MG63 (cell line): ENCODE results near the gene TM4SF4. TPM values are rescaled to one million over a fixed set of nuclear protein-coding genes. Genes with fewer than 3 reads are reported as not detected.
A peak's percentile ranks its signal among the peaks of the same experiment; 100 is the strongest.

Source experiments
- DNase-seq: peaks from one replicate; pipeline ENCODE4 v3.0.0-alpha.2; 2020
- H3K27me3 ChIP-seq: fragments of 250-450 bp; sonication (Bioruptor Pico); 2 replicates; pipeline ENCODE4 v1.5.1; 2020; ENCODE audit warnings: mild to moderate bottlenecking, moderate library complexity
- H3K36me3 ChIP-seq: fragments of 250-450 bp; sonication (Bioruptor Pico); 2 replicates; pipeline ENCODE4 v1.5.1; 2020; ENCODE audit warnings: mild to moderate bottlenecking, moderate library complexity
- H3K4me3 ChIP-seq: fragments of 250-450 bp; sonication (Bioruptor Pico); 2 replicates; pipeline ENCODE4 v1.5.1; 2020; ENCODE audit warnings: mild to moderate bottlenecking, moderate library complexity
- H3K9me3 ChIP-seq: fragments of 250-450 bp; sonication (Bioruptor Pico); 2 replicates; pipeline ENCODE4 v1.5.1; 2020; ENCODE audit warnings: mild to moderate bottlenecking, moderate library complexity
- total RNA-seq: library from RNA; depleted of rRNA; stranded (reverse); fragments of >200 nt; shearing (Covaris generic); gene quantifications from 2 replicates; pipeline ENCODE4 v1.2.3, GENCODE V29; 2014; ENCODE audit warnings: low replicate concordance

The TM4SF4 gene
- total RNA-seq, 1 experiment from 2014 or later, result not detected

DNA sequence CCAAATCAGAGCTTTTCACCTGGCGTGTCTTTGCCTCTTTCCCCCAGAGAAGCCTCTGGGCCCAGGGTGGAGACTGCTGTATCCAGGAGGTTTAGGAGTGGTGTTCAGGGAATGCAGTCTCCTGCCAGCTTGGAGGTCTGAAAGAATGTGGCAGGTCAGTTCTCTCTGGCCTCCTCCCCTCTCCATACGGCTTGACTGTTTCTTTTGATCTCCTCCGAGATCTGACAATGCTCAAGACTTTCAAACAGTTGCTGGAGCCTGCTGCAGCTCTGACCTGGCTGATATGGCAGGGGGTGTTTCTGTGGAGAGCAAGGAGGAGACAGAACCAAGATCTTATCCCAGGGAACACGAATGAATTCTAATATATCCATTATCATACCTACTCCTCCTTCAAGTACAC, 24.7 kb upstream of the TM4SF4 start:
- H3K4me3 ChIP-seq, result no peak overlapping the region
- no peaks in the 10 kb centered on the region for H3K27me3 ChIP-seq
- no peaks in the 10 kb centered on the region for H3K36me3 ChIP-seq
- DNase-seq, result peak; percentile 23
- peaks cover 25% of the 10 kb centered on the region for H3K9me3 ChIP-seq

- H3K4me3 ChIP-seq, result no peak overlapping the region
- H3K27me3 ChIP-seq, result no peaks in the 10 kb centered on the region
- peaks cover 25% of the 10 kb centered on the region for H3K9me3 ChIP-seq
- H3K36me3 ChIP-seq, result no peaks in the 10 kb centered on the region
- DNase-seq, result no peak
Observed at GRCh38 chr3:149450281-149450680, 24.2 kb upstream of the TM4SF4 start.

DNA sequence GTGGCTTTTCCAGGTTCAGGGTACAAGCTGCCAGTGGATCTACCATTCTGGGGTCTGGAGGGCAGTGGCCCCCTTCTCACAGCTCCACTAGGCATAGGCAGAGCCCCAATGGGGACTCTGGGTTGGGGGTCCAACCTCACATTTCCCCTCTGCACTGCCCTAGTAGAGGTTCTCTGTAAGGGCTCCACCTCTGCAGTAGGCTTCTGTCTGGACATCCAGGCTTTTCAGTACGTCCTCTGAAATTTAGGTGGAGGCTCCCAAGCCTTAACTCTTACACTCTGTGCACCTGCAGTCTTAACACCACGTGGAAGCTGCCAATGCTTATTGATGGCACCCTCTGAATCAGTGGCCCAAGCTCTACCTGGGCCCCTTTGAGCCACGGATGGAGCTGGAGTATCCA, 22.5 kb upstream of the TM4SF4 start:
- Histone ChIP-seq H3K9me3 (peaks cover 25% of the 10 kb centered on the region), H3K4me3 (no peak overlapping the region), H3K36me3 (no peaks in the 10 kb centered on the region), H3K27me3 (no peaks in the 10 kb centered on the region)
- DNase-seq, result no peak

DNA sequence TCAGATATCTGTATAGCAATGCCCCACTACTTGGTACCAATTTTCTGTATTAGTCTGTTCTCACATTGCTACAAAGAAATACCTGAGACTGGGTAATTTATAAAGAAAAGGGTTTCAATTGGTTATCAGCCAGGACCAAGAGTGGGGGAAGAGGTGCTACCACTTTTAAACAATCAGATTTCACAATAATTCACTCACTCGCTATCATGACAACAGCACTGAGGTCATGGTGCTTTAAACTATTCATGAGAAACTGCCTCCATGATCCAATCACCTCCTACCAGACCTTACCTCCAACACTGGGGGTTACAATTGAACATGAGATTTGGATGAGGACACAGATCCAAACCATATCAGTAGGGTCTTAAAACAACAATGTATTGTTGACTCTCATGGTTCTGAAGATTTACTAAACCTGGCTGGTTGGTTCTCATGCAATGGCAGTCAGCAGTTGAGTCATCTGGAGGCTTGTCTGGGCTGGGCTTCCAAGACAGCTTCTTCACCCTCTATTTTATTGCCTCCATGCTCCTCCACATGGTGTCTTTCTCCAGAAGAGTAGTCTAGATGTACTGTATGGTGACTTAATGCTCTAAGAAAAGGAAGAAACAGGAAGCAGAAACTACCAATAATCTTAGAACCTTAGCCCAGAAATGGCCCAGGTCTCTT, 21.2 kb upstream of the TM4SF4 start:
- peaks cover 25% of the 10 kb centered on the region for H3K9me3 ChIP-seq
- no peaks in the 10 kb centered on the region for H3K36me3 ChIP-seq
- no peak overlapping the region for H3K4me3 ChIP-seq
- H3K27me3 ChIP-seq, result no peaks in the 10 kb centered on the region
- DNase-seq, result no peak

DNA sequence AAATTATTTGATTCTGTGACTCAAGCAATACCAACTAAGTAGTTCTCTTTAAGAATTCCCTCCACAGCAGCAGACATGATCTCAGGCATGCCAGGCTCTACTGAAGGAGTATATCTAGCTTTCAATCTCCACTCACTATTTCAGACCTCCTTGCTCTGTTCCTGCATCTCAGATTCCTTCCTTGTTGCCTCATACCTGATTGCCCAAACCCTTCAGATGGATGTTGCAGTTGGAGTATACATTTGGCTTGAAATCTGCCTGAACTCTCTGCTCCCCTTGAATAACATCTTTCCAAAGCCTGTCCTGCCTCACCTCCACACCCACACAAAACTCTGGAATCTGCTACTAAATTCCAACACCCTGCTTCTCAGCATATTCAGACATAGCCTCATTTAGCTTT, 19.8 kb upstream of the TM4SF4 start:
- peaks cover 25% of the 10 kb centered on the region for H3K9me3 ChIP-seq
- no peak for DNase-seq
- H3K27me3 ChIP-seq, result no peaks in the 10 kb centered on the region
- no peaks in the 10 kb centered on the region for H3K36me3 ChIP-seq
- H3K4me3 ChIP-seq, result no peak overlapping the region

GRCh38 chr3:149455366-149455765, 19.1 kb upstream of the TM4SF4 start:
- no peak for DNase-seq

DNA sequence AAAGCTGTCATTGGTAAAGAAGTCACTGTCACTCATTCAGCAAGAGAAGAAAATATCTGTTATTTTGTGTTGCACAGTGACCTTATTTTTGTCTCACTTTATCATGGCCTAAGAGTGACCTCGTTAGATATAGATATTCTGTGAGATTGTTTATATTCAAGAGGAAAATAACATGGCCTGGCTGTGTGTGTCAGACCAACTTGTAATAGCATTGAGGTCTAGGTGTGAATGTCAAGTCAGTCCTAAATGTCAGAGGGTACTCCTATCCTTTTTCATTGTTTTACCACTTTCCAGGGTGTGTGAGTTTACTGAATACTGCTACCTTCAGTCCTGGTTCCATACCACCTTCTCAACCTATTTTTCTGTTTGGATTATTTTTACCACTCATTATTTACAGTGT, 18.5 kb upstream of the TM4SF4 start:
- no peaks in the 10 kb centered on the region for H3K27me3 ChIP-seq
- no peak overlapping the region for H3K4me3 ChIP-seq
- H3K9me3 ChIP-seq, result peaks cover 16% of the 10 kb centered on the region
- no peaks in the 10 kb centered on the region for H3K36me3 ChIP-seq
- no peak for DNase-seq

More at GRCh38 chr3:149455366-149455765, 19.1 kb upstream of the TM4SF4 start:
- Histone ChIP-seq H3K4me3 (no peak overlapping the region), H3K36me3 (no peaks in the 10 kb centered on the region), H3K9me3 (peaks cover 22% of the 10 kb centered on the region), H3K27me3 (no peaks in the 10 kb centered on the region)

DNA sequence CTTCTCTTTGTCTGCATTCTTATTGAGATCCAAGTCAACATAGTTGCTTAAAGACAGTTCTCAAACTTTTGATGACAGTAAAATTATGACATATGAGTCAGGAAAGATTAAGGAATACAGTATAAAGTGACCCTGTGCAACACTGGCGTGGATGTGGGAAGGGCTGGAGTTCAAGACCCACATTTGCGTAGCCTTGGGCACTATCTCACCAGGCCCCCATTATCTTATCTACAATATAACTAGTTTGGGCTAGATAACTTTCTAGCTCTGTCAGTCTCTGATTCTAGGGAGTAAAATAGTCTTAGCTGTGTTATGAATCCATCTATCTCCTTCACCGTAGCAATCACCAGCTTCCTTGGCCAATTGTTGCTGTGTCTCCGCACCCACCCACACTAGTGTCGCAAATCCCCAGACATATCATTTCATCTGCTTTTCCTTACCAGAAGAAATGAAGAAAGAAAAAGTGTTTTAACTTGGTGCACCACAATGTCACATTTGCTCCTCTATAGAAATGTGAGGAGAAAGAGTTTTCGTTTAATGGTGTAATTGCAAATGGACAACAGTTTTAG, 14.9 kb upstream of the TM4SF4 start:
- Histone ChIP-seq H3K4me3 (no peak overlapping the region), H3K9me3 (no peaks in the 10 kb centered on the region), H3K27me3 (no peaks in the 10 kb centered on the region), H3K36me3 (no peaks in the 10 kb centered on the region)
- DNase-seq, result no peak

- H3K27me3 ChIP-seq, result no peaks in the 10 kb centered on the region
- no peak for DNase-seq
- H3K36me3 ChIP-seq, result no peaks in the 10 kb centered on the region
- no peak overlapping the region for H3K4me3 ChIP-seq
- no peaks in the 10 kb centered on the region for H3K9me3 ChIP-seq
Observed at GRCh38 chr3:149460117-149460516, 14.4 kb upstream of the TM4SF4 start.

- no peaks in the 10 kb centered on the region for H3K36me3 ChIP-seq
- no peak overlapping the region for H3K4me3 ChIP-seq
- H3K9me3 ChIP-seq, result no peaks in the 10 kb centered on the region
- no peaks in the 10 kb centered on the region for H3K27me3 ChIP-seq
- DNase-seq, result no peak
Observed at GRCh38 chr3:149462051-149462450, 12.4 kb upstream of the TM4SF4 start.

GRCh38 chr3:149462581-149463011, 11.9 kb upstream of the TM4SF4 start:
- Histone ChIP-seq H3K36me3 (no peaks in the 10 kb centered on the region), H3K9me3 (no peaks in the 10 kb centered on the region), H3K27me3 (no peaks in the 10 kb centered on the region), H3K4me3 (no peak overlapping the region)
- no peak for DNase-seq

- no peak overlapping the region for H3K4me3 ChIP-seq
- no peaks in the 10 kb centered on the region for H3K27me3 ChIP-seq
- no peaks in the 10 kb centered on the region for H3K36me3 ChIP-seq
- H3K9me3 ChIP-seq, result no peaks in the 10 kb centered on the region
- DNase-seq, result no peak
Observed at GRCh38 chr3:149463921-149464320, 10.6 kb upstream of the TM4SF4 start.

GRCh38 chr3:149464542-149465328, 9.8 kb upstream of the TM4SF4 start:
- no peak overlapping the region for H3K4me3 ChIP-seq
- H3K36me3 ChIP-seq, result no peaks in the 10 kb centered on the region
- no peak for DNase-seq
- H3K9me3 ChIP-seq, result no peaks in the 10 kb centered on the region
- no peaks in the 10 kb centered on the region for H3K27me3 ChIP-seq

DNA sequence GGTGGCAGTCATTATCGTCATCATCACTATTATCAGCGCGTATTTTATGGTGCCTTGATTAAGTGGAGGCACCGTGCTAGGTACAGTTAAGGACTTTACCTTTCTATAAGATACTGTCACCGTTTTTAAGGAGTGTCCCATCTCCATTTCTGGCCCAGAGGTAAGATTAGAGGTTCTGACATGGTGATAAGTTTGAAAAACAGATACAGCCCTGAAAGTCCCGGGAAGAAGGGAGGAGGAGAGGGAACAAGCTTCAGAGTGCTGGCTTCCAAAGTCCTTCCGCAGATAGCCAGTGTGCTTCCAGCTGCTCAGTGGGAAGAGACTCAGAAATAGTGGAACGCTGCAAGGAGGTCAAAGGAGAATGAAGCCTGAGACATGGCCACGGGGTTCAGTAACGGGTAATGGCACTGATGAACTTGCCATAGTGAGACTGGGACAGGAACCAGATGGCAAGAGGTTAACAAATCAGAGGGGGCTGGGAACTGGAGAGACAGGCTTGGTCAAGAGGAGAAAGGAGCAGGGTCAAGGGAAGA, 9.1 kb upstream of the TM4SF4 start:
- no peak for DNase-seq

GRCh38 chr3:149466192-149466591, 8.3 kb upstream of the TM4SF4 start:
- DNase-seq, result peak; percentile 48

More for the DNA sequence above, 9.1 kb upstream of the TM4SF4 start:
- no peaks in the 10 kb centered on the region for H3K36me3 ChIP-seq
- no peak overlapping the region for H3K4me3 ChIP-seq
- no peaks in the 10 kb centered on the region for H3K9me3 ChIP-seq
- H3K27me3 ChIP-seq, result no peaks in the 10 kb centered on the region

GRCh38 chr3:149468504-149469212, 5.8 kb upstream of the TM4SF4 start:
- Histone ChIP-seq H3K4me3 (no peak overlapping the region), H3K27me3 (no peaks in the 10 kb centered on the region), H3K36me3 (no peaks in the 10 kb centered on the region), H3K9me3 (no peaks in the 10 kb centered on the region)
- no peak for DNase-seq

More at GRCh38 chr3:149466192-149466591, 8.3 kb upstream of the TM4SF4 start:
- Histone ChIP-seq H3K36me3 (no peaks in the 10 kb centered on the region), H3K27me3 (no peaks in the 10 kb centered on the region), H3K9me3 (no peaks in the 10 kb centered on the region), H3K4me3 (no peak overlapping the region)

DNA sequence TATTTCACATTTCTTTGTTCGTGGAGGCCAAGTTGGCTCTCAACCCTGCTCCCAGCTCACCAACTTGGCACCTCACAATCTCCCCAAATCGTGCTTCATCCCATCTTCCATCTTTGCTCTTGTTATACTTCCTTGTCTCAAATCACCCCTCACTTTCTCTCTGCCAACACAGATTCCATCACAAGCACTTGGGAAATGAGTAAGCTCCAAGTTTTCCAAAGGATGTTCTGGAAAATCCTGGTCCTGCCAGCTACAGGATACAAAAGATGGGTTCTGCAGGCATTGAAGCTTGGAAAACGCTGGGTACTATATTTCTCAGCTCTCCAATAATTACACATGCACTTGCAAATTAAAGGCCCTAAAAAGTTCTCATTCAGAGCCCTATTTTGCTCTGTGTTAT, 4.1 kb upstream of the TM4SF4 start:
- no peaks in the 10 kb centered on the region for H3K27me3 ChIP-seq
- H3K36me3 ChIP-seq, result no peaks in the 10 kb centered on the region
- H3K9me3 ChIP-seq, result no peaks in the 10 kb centered on the region
- DNase-seq, result peak; percentile 53
- H3K4me3 ChIP-seq, result no peak overlapping the region
